HG03521 (cell line): Measurements from ENCODE around the gene SETD6.
"Not testable (repeated sequence)": the region's sequence is repeated elsewhere in the genome, so short reads cannot be mapped to it uniquely, and the experiment has no call there.

ENCODE experiments used
- ATAC-seq: cut with Tn5 transposase; IDR thresholded peaks from one replicate; pipeline ENCODE4 v1.9.1; 2021; ENCODE audit warnings: mild to moderate bottlenecking, moderate library complexity; ENCODE audit not compliant: unreplicated experiment

Gene SETD6

DNA sequence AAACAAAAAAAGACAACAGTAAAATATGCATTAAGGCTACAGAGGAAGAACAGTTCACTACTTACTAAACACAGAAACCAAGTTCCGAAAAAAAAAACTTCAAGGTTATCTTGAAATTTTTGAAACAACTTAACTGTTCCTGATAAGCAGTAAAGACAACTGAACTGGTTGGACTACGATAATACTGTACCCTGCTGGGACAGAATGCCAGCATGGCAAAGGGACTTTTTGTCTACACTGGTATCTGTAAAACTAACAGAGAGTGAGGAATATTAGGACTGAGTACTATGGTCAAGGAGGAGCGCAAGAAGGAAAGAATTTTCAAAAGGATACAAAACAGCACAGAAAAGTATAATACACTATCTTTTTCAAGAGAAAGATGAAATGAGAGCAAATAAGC, 19.8 kb downstream of the SETD6 start:
- ATAC-seq: no peak

DNA sequence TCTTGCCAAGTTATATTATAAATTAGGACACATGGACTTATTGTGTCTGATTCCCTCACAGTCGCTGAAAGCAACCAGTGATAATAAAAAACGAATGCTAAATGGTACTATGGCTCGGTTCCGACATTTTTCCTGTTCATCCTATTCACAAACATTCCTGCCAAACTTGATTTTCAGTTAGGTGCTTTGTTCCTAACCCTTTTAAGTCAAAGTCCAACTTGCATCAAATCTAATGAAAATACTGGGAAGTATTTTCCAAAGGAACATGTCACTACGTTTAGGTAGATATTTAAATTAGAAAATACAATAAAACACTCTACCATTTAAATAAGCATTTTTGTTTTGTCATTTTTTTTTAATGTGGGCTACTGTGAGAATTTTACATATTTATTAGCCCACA, 21.0 kb downstream of the SETD6 start:
- no peak for ATAC-seq

DNA sequence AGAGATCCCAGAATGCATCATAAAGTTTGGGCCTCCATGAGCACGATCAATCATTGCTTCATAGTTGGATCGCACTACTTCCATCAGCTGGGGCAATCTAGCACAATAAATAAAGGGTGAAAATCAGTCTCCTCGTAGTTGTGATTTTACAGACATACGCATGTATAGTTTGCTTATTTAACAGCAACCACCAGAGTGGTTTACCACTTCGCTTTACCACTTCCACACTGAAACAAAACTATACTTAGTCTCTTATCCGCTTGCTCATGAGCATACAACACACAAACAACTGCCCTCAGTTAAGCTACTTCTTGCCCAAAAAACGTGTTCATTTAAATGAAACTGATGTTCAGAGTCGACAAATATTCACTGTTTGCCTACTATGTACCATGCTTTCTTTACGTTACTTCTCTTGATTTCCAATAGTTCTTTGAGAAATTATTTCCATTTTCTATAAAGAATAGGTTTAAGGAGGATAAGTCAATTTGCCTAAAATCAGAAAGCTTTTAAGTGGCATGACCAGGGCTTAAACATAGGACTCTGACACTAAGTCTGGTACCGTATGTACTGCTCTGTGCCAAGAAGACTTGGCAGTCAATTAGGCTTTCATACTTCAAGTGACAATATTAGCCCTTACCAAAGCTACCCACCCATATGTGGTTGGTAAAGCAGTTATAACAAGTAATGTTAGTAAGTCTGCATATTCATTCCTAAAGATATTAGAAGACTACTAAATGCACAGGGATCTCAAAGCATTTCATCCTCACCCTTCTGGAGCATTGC, 22.0 kb downstream of the SETD6 start:
- no peak for ATAC-seq

DNA sequence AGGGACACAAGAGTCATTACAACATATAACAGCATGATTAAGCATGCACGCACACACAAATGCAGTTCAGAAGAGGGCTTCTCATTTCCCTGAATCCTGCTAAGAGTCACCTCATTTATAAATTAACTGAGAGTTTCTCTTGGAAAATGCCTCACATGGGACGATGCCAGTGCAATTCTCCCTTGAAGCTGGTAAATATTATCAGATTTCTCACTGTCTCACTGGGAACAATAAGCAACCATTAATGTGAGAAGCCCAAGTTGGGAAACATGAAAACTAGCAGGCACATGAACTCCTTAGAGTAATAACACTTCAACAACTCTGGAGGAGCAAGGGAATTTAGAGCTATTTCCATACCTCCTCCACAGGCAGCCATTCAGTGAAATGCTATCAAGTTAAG, 26.4 kb downstream of the SETD6 start:
- ATAC-seq: no peak

DNA sequence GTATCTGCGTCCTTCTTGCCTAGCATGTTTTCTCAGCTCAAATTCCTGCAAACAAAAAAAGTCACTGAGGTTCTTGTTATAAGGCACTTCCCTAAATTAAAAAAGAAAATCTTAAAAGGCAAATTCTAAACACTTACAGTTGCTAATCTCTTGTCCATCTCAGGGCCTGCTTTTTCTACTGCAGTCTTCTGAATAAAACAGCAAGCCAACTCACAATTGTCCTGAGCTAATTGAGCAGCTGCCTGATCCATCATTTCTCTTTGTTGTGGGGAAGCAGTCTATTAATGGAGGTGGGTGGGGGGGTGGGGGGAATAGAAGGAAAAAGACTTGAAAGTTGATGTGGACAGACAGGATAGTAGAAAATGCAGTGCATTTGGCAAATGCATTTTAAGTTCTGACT, 27.0 kb downstream of the SETD6 start:
- no peak for ATAC-seq

DNA sequence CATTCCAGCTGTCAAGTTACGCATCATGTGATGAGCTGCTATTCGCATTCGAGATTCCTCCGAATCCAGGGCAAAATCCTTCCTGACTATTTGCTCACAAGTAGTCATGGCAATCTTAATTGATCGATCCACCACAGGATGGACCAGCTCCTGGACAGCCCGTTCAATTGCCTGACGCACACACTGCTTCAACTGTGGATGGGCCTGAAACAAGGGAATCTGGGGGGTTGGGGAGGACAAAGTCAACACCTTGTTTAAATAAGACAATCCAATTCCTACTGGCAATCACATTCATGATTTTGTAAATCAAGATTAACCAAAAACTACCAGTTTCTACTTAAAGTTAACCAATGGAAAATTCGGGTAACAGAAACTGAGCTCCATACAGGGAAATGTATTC, 28.4 kb downstream of the SETD6 start:
- no peak for ATAC-seq

- no peak for ATAC-seq
Measured at GRCh38 chr16:58548378-58548777, 33.1 kb downstream of the SETD6 start.

GRCh38 chr16:58551496-58551895, 36.2 kb downstream of the SETD6 start:
- ATAC-seq: no peak

- no peak for ATAC-seq
Measured at GRCh38 chr16:58556678-58557077, 41.4 kb downstream of the SETD6 start.

- no peak for ATAC-seq
Measured at GRCh38 chr16:58563235-58563634, 47.9 kb downstream of the SETD6 start.

GRCh38 chr16:58563775-58564174, 48.5 kb downstream of the SETD6 start:
- no peak for ATAC-seq

- not testable (repeated sequence) for ATAC-seq
Measured at GRCh38 chr16:58565697-58566096, 50.4 kb downstream of the SETD6 start.
